A549 treated with dexamethasone at 1 μM for 4 hours (cell line): ENCODE results near the gene PYGM. TPM values are rescaled to one million over a fixed set of nuclear protein-coding genes. Genes with fewer than 3 reads are reported as not detected.

ENCODE experiments used
- total RNA-seq: library from RNA; stranded (reverse); fragments of 200-300 nt; extraction: Qiagen RNA extraction; gene quantifications from 5 replicates; pipeline ENCODE4 v1.2.3, GENCODE V29; 2022

The PYGM gene
- 0.17 to 0.69 TPM (median 0.39 TPM) in 5 replicates for total RNA-seq

DNA sequence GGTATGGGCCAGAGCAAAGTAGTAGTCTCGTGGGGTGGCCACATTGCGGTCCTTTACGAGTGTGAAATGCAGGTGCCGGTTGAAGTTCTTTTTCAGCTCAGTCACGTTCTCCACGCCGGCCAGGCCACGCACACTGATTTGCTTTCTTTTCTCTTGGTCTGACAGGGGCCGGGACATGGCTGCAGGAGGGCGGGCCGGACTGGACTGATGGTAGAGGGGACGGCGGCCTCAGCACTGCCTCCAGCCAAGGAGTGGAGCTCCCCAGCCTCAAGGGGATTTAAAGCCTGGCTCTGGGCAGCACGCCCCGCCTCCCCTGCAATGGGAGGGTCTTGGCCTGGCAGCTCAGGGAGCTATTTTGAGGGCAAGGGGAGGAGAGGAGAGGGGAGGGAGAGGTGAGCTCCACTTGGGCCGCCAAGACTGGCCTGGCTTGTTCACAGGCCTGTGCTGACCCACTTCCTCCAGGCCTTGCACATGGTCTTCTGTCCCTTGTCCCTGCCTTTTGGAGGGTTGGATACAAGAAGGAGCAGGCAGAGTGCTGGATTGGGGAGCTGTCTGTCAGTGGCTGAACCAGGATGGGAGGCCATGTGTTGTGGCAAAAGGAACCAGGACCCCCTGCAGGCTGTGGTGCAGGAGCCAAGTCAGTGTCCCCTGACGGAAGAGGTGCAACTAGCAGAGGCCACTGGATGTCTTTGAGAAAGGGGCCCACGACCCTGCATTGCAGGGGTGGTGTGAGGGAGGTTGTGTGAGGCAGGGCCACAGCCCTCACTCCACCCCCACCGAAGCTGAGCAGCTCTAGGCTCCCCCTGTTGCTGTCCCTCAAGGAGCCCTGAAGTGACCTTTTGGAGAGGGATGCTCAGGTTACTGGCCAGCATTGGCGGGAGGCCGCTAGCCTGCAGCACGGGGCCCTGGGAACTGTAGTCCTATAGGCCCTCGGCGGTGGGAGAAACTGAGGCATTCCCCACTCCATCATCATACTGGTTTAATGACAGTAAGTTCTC, at the start of gene PYGM:
Gene PYGM, minus strand, starts transcription at position 253 of the 998 bp plus-strand sequence. Its CDS starts 76 bp downstream, at position 177.

DNA sequence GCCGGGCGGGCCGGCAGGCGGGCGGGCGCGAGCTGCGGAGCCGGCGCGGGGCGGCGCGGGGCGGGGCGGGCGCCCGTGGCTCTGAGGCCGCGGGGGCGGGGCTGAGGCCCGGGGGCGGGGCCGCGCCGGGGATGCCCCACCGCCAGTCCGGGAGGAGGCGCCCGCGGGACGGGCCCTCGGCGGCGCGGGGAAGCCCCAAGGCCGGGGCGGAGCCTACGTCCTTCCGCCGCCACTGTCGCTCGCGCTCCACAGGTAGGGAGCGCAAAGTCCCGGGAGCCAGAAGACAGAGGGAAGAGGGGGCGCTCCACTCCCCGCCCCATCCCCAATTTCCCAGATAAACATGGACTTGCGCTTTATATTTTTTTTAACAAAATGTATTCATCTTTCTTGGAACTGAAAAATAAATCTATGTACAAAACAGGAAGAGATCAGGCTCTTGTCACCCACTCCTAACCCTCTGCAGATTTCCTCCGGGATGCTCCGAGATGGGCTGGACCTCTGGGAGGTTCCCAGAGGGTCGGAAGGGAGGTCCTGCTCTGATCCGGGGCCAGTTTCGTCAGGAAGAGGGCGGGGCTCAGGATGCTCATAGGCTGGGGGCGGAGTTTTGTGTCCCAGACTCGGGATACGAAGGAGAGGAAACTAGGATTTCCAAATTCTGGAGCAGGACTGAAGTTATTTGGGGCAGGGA, 43.5 kb upstream of the PYGM start, which contains the start of gene MAP4K2:
Gene MAP4K2, minus strand, starts transcription at position 57 of the 688 bp plus-strand sequence. CDS start 65 bp downstream, outside the sequence.

DNA sequence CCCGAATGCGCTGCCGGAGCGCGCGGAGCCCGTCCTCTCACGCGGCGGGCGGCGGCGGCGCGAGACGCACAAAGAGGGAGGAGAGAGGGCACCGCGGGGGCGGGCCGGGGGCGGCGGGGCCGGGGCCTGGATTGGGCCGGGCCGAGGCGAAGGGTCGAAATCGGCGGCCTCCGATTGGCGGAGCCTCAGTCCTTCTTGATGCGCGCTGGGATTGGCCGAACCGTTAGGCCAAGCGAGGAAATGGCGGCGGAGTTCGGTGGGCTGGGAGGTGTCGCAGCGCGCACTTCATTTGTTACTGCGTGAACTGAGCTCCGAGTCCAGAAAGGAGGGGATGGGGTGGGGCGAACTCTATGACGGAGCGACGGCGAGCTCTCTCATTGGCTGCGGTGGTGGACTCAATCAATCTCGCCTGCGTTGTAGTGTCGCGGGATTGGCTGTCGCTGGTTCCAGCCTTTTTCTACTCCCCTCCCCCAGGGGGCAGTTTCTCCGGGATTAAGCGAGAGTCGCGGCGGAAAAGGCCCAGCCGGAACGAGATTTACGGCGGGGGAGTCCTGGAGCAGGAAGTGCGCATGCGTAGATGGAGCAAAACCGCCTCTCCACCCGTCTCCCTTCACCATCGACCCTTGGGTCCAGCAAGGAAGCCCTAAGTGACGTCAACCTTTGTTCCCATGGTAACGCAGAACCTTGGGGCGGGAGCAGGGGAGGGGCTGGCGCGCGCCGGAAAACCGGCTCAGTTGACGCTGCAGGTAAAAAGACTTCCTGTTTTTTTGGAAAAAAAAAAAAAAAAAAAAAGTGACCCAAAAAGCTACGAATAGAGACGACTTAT, 18.9 kb upstream of the PYGM start, which contains the start of gene SF1:
Gene SF1, minus strand, starts transcription at position 70 of the 826 bp plus-strand sequence. CDS start 150 bp downstream, outside the sequence.

DNA sequence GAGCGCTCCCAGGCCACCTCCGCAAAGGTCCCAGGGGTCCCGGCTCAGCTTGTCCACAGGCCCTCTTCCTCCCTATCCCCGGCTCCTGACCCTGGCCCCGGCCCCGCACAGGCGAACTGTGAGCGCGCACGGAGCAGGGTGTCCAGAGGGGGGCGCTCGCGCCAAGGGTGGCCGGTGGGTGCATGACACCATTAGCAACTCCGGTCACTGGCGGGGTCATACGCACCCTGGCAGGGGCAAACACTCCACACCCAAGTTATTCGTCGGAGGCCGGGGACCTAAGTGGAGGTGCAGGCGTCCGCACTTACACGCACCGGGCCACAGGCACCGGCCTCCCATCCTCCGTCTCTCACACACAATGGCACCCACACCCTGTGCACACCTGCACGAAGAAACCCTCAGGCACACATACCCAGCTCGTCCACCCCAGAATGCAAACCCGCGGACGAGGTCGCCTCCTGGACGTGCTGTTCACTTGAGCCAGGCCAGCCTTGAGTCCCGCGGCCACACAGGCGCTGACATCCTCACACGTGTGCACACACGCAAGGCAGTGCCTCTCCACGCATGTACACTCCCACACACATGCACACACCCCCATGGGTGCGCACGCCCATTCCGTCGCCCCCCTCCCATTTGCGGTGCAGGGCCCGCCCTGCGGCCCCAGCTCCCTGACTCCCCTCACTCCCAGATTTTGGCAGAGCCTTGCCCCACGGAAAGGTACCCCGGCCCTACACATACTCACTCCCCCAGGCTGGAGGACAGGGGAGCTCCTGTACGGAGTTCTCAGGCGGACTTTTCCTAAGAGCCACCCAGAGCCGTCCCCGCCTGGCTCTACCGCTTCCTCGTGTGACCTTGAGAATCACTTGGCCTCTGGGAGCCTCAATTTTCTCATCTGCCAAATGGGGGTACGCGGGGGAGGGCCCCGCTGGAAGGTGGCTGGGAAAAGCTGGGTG, 15.9 kb downstream of the PYGM start, which contains the start of gene RASGRP2:
Gene RASGRP2, minus strand, starts transcription at position 552 of the 953 bp plus-strand sequence. CDS start 1,276 bp downstream, outside the sequence.

DNA sequence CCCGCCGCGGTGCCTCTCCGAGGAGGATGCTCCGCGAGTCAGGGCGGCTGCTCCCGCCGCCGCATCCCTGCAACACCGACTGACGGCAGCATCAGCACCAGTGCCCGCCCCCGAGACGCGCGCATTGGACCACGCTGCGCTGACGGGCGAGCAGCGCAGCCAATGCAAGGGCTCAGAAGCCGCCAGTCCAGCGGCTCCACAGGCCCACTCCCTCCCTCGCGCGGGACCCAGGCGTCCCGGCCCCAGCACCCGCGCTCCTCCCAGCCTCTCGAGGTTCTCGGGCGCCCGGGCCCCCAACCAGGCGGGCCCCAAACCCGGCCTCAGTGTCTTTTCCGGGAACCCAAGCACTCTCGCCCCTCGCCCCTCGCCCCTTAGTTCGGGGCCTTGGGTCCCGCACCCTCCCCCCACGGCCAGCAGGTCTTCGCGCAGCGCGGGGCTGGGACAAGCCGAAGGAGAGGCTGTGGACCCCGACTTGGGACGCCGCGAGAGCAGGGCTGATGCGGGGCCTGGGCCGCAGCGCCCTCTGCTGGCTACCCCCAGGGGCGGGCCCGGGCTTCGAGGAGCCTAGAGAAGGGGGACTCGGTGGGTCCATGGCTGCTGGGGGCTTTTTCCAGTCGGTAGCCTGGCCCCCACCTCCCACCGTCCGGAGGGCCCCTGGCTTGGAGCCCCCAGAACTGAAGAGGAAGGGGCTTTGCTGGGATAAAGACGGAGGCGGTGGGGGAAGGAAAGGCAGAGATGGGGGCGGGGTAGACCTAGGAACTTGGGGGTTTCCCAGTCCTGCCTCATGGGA, 36.5 kb downstream of the PYGM start, which contains the start of gene NRXN2:
Gene NRXN2, minus strand, starts transcription at position 81 of the 790 bp plus-strand sequence. CDS start 9,498 bp downstream, outside the sequence.

Other genes starting within 250 kb of the PYGM start
- 0.03 to 0.09 TPM (median 0.06 TPM) in 4 of 5 replicates, not detected in the other for gene SLC22A11, start 204.0 kb downstream of the PYGM start, total RNA-seq
- not detected in 5 replicates for gene SLC22A12, start 168.8 kb downstream of the PYGM start, total RNA-seq
- gene NRXN2, start 36.8 kb downstream of the PYGM start, total RNA-seq: 0.13 to 0.31 TPM (median 0.20 TPM) in 5 replicates
- 0.71 to 2.2 TPM (median 1.6 TPM) in 5 replicates for gene RASGRP2, start 15.8 kb downstream of the PYGM start, total RNA-seq
- 167 to 200 TPM (median 182 TPM) in 5 replicates for gene SF1, start 18.6 kb upstream of the PYGM start, total RNA-seq
- 5.4 to 9.2 TPM (median 8.5 TPM) in 5 replicates for gene MAP4K2, start 43.2 kb upstream of the PYGM start, total RNA-seq
- gene MEN1, start 50.6 kb upstream of the PYGM start, total RNA-seq: 23.5 to 42.2 TPM (median 41.1 TPM) in 5 replicates
- 1.0 to 1.6 TPM (median 1.5 TPM) in 5 replicates for gene CDC42BPG, start 84.7 kb upstream of the PYGM start, total RNA-seq
- 83.3 to 124 TPM (median 119 TPM) in 5 replicates for gene EHD1, start 118.6 kb upstream of the PYGM start, total RNA-seq
- gene ATG2A, start 157.2 kb upstream of the PYGM start, total RNA-seq: 11.0 to 20.8 TPM (median 19.2 TPM) in 5 replicates
- 3.5 to 4.4 TPM (median 4.1 TPM) in 5 replicates for gene PPP2R5B, start 164.7 kb upstream of the PYGM start, total RNA-seq
- not detected in 5 replicates for gene GPHA2, start 175.9 kb upstream of the PYGM start, total RNA-seq
- not detected in 5 replicates for gene MAJIN, start 212.1 kb upstream of the PYGM start, total RNA-seq
- gene BATF2, start 237.0 kb upstream of the PYGM start, total RNA-seq: 0.33 to 0.65 TPM (median 0.47 TPM) in 5 replicates